Choroid plexus epithelial cell (primary cell): ENCODE measurements around the gene NHS.

Source experiments
- DNase-seq: peaks from one replicate; pipeline ENCODE4 v3.0.0-alpha.2; 2010; ENCODE audit warnings: low read depth
- H3K4me3 ChIP-seq: 2 replicates; pipeline ENCODE4 v1.5.1; 2011; ENCODE audit warnings: low read depth, mild to moderate bottlenecking, control low read depth, low read length, moderate library complexity
- TF ChIP-seq, protein P1 (sequence below): conservative IDR thresholded peaks from 2 replicates; pipeline ENCODE4 v1.5.1; 2011; ENCODE audit warnings: low read depth, mild to moderate bottlenecking, control low read depth, inconsistent platforms, low read length, moderate library complexity

Gene NHS

DNA sequence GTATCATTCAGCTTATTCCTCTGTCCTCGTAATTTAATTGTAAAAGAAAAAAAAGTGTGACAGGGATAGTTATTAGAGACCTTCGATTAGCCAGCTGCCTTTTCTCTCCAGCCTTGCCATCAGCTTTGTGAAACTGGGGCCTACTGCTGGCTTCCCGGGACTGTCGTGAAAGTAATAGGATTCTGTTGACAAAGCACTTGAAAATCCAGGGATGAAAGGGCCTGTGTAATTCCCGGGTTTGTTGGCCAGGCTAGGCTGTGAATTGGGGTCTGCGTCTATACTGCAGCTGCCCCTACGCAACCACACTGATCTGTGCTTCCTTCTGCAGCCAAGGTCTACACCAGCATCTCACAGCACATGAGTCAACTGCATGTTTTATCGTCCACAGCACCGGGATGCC lies 241.9 kb downstream of the NHS start:
- H3K4me3 ChIP-seq: no peak overlapping the region
- no peak for DNase-seq
- TF ChIP-seq, protein P1, sequence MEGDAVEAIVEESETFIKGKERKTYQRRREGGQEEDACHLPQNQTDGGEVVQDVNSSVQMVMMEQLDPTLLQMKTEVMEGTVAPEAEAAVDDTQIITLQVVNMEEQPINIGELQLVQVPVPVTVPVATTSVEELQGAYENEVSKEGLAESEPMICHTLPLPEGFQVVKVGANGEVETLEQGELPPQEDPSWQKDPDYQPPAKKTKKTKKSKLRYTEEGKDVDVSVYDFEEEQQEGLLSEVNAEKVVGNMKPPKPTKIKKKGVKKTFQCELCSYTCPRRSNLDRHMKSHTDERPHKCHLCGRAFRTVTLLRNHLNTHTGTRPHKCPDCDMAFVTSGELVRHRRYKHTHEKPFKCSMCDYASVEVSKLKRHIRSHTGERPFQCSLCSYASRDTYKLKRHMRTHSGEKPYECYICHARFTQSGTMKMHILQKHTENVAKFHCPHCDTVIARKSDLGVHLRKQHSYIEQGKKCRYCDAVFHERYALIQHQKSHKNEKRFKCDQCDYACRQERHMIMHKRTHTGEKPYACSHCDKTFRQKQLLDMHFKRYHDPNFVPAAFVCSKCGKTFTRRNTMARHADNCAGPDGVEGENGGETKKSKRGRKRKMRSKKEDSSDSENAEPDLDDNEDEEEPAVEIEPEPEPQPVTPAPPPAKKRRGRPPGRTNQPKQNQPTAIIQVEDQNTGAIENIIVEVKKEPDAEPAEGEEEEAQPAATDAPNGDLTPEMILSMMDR: no peak

DNA sequence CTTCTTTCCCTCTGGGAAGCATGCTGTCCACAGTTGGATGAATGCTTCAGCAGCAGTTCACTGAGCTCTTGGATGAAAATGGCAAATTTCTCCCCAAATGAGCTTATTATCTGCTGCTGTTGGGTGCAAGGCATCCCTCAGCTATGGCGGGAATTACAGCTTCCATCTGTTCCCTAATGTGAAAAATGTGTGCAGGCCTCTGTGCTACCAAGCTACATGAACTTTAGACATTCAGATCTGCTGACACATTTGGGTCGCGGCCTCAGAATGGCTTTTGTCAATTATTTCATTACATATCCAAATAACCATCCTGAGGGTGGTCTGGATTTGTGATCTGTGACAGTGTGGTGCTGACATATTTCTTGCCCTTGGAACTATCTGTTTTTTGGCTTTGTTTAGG lies 242.8 kb downstream of the NHS start:
- TF ChIP-seq, protein P1: no peak
- no peak overlapping the region for H3K4me3 ChIP-seq
- no peak for DNase-seq

DNA sequence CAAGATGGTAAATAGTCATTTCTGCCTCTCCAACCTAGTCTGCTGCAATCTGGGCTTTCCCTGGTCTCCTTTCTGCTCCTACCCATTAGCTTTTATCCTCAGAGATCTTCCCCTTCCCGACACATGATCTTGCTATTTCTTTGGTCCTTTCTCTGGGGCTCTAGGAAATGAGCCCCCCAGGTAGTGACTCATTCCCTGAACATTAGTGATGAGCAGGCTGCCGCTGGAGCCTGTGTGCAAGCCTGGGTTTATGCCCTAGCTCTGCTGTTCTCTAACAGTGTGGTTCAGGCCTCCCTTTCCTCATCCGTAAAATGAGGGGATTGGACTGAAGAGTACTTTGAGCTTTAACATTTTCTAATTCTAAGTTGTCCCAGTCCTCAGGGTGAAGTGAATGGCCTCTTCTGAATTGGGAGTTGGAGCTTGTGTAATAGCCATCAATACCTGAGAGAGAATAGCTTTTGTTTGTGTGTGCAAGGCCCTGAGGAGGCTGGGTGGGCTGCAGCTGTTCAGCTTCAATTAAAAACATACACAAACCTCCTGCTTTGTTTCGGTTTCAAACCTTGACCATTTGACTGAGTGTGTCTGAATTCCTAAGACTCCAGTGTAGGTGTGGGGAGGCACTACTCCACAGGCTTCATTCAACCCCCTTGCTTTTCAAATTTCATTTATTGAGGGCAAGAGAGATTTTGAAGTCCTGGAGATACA lies 246.7 kb downstream of the NHS start:
- no peak overlapping the region for H3K4me3 ChIP-seq
- TF ChIP-seq, protein P1: no peak
- no peak for DNase-seq

DNA sequence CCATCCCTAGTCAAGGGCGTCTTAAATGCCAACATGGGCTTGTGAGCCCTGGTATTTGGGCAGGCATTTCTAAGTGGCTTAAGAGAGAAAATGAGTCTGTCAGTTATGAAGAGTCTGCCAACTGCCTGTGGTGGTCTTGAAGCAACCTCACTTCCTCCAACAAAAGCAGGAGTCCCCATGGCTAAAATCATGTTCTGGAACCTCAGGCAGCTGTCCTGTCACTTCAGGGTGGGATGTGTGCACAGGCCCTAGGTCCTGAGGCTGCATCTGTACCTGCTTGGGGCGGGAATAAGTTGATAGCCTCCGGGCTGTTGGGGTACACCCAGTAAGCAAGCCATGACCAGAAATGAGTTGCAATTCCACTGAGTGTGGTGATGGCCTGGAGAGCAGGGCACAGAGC lies 247.3 kb downstream of the NHS start:
- TF ChIP-seq, protein P1: no peak
- H3K4me3 ChIP-seq: no peak overlapping the region
- no peak for DNase-seq

DNA sequence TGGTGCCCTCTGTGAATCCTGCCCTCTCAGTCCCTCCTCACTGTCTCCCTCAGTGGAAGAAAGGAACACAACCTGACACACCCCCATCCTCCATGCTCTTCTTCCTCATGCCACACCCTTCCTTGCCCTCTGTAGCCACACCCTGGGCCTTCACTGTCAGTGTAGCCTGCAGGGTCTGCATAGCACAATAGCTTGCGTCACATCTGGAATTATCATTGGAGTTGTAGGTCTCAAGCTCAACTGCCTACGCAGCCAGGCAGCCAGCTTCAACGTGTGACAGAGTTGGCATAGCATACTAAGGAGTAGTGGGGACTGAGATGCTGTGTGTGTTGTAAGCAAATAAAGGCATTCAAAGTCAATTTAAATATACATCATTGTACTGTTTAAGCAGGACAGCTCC lies 248.8 kb downstream of the NHS start:
- DNase-seq: no peak
- H3K4me3 ChIP-seq: no peak overlapping the region
- TF ChIP-seq, protein P1: no peak

DNA sequence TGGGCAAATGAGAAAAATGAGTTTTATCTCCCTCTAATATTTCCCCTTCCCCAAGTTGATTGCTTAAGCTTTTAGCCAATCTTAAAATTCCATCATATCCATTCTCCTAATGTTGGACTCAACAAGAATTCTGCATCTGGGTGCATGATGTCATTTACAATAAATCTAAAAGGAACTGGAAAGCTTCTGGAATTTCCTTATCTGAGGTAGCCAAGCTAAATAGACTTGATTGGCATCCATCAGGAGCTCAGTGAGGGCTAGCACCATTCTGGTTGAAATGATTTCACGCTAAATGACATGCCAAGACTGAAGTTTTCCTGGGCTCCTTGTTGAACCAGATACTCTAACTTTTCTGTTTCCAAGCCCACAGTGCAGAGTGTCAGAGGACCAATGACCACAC lies 252.0 kb downstream of the NHS start:
- no peak for DNase-seq
- TF ChIP-seq, protein P1: no peak
- no peak overlapping the region for H3K4me3 ChIP-seq

DNA sequence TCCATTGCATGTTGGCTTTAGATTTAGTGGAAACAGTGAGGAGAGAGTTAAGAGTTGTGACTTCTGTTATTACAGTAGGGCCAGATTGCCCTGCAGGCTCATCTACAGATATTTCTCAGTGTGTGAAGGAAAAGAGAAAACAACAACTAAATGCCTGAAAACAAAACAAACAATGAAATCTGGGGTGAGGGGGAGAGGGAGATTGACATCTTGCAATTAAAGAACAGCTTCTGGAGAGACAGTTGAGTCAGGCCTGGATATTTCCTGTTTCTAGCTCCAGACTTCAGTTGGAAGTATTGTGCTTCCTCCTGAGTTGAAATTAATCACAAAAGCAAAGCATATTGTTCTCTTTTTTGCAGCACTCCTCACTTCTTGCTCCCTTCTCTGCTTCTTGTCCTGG lies 254.0 kb downstream of the NHS start:
- TF ChIP-seq, protein P1: no peak

More for the DNA sequence above, 254.0 kb downstream of the NHS start:
- no peak overlapping the region for H3K4me3 ChIP-seq
- no peak for DNase-seq
